ENCODE measurements around the gene PI4KA.

Gene PI4KA

DNA sequence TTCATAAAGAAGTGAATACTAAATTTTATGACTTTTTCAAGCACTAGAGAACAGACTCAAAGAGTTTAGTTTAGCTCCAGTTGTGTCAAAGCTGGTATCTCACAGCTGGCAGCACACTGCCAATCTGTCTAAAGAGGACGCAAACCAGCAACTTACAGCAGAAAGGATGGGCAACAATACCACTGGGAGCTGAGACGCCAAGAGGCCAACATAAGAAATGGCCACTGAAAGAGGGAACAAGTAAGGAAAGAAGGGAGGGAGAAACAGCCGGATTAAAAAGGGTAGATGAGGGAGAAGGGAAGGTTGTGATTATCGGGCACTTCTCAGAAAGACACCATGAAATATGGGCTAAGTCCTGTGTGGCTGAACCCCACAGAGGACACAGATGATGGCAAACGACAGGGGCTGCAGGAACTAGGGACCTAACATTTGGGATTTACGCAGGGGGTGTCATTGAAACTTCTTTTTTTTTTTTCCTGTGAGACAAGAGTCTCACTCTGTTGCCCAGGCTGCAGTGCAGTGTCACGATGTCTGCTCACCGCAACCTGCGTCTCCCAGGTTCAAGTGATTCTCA lies 43.0 kb downstream of the PI4KA start:
- no peak for DNase-seq (ENCODE audit: low read depth)

DNA sequence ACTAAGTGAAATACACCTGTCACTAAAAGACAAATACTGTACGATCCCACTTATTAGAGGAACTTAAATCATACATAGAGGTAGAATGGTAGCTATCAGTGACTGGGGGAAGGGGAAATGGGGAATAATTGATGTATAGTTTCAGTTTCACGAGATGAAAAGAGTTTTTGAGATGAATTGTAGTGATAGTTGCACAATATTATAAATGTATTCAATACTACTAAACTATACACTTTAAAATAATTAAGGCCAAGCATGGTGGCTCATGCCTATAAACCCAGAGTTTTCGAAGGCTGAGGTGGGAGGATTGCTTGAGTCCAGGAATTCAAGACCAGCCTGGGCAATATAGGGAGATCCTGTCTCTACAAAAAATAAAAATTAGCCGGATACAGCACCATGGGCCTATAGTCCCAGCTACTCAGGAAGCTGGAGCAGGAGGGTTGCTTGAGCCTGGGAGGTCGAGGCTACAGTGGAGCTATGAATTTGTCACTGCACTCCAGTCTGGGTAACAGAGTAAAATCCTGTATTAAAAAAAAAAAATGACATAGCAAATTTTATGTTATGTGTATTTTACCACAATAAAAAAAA lies 44.3 kb downstream of the PI4KA start:
- DNase-seq (ENCODE audit: low read depth): no peak

DNA sequence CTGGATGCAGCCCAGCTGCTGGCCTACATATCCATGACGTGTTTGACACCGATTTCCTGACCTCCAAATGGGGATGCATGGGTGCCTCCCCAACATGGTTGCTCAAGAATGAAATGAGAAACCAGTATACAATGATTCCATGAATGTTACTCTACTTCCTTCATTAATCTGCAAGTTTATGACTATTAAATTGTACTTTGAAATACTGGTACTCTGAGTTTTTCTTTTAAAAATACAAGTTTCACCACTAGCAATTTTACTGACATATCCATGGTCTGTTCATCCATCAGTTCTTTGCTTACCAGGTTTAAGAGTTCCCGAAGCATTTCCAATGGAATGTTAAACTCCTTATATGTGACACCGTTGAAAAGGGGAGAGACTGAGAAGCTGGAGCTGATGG lies 45.6 kb downstream of the PI4KA start:
- no peak for DNase-seq (ENCODE audit: low read depth)

DNA sequence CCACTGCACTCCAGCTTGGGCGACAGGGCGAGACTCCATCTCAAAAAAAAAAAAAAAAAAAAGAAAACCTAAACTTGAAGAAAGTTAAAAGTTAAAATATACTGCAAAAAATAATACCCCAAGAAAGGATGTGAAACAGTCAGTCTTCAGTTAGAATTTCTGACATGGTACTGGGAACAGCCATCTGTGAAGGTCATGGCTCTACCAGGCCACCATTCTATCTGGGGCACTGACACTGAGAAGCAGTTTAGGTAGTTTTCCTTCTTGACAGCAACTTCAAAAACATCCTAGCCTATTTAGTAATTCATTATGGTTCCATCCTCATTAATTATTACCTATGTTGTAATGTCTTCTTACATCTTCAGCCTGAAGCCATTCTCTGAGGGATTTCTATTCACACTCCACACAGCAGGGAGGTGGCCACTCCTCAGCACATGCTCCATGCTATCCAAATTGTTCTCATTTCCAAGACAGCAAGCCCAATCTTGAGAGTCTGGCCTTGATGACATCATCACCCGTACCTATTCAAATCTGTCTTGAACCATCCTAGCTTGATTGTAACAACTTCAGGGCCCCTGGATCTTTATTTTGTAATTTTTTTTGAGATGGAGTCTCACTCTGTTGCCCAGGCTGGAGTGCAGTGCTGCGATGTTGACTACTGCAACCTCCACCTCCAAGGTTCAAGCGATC lies 46.5 kb downstream of the PI4KA start:
- DNase-seq (ENCODE audit: low read depth): no peak

DNA sequence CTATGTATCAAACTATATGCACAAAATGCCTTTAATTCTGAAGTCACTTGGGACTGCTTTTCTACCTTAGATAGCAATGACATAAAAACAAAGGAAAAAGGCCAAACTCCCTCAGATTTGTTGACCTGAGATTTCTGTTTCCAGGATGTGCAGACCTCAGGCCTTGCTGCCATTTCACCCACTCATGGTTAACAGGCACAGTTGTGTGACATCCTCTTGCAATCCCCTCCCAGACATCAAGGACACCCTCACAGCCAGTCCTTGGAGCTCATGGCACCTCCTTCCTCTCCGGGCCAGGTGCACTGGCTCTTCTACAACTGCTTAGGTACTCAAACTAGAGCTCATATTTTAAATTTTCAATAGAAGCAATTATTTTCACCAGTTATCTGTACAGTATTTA lies 47.4 kb downstream of the PI4KA start:
- DNase-seq (ENCODE audit: low read depth): no peak

DNA sequence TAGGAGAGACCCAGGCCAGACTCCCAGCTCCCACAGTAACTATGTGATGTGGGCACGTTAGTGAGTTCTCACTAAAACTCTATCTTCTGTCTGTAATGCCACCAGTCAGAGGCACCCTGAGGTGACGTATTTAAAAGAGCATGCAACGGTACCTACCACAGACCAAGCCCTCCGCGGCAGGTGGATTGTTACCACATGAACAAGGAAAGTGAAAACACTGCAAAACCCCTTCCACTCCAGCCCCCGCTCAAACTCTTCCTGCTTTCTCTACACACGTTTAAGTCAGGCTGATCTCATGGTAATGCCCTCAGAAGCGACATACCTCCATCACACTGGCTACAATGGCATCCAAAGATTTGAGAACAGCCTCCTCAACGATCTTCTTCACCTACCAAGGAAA lies 48.0 kb downstream of the PI4KA start:
- no peak for DNase-seq (ENCODE audit: low read depth)

DNA sequence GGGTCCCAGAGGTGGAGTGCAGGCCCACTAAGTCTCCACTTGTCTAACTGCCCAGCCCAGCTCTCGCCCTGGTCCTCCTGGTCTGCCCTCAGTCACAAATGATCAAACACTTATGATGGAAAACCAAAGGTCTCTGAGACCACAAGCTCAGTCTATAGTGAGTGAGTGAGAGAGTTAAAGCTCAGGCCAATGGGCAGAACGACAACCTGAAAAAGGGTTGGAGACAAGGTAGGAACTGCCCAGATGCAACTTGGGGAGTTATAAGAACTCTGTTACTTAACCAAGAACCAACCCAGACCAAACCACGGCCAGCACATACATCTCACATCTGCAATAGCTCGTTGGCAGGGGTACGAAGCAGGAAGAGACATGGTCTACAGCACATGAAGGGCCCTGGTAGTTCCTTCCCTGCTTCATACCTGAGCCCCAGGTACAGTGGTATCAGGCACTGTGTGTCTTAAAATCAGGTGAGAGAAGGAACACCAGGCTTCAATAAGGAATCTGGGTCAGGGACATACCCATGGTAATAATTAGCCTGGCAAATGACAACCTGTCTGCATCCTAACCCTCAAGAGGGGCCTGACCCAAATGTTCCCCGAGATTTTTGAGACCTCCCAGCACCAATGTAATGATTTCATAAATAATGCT lies 48.9 kb downstream of the PI4KA start:
- no peak for DNase-seq (ENCODE audit: low read depth)

DNA sequence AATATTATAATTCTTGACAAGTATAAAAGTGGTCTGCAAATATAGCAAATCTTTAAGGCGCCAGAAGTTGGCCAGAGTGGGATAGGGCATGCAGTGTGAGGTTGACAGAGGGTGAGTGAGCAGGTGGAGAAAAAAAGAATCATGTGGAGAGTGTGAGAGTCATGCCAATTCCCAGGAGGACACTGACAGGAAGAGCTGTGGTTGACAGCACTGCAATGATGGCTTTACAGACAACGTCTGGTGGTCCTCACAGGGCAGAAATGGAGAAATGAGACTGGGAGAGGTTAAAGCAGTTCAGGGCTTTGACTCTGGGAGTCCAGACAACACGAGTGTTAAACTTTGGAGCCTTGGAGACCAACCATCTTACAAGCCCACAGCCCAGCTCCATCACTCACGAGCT lies 49.8 kb downstream of the PI4KA start:
- no peak for DNase-seq (ENCODE audit: low read depth)

DNA sequence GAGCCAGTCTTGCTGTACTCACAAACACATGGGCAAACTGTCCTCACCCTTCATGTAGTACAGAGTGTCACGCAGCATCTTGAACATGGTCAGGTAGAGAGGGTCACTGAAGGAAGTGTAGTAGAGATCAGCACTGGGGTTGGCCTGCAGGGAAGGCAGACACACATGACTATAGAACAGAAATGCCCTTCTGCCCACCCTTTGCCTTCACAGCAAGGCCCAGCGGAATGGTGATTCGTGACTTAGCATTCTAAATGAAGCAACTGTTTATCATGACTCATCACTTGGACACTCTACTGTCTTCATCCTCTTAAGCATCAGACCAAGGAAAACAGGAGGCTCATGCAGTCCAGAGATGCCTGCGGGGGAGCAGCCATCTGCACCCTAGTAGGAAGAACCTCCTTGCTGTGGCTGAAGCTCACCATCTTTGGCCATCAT lies 51.3 kb downstream of the PI4KA start:
- DNase-seq (ENCODE audit: low read depth): no peak

DNA sequence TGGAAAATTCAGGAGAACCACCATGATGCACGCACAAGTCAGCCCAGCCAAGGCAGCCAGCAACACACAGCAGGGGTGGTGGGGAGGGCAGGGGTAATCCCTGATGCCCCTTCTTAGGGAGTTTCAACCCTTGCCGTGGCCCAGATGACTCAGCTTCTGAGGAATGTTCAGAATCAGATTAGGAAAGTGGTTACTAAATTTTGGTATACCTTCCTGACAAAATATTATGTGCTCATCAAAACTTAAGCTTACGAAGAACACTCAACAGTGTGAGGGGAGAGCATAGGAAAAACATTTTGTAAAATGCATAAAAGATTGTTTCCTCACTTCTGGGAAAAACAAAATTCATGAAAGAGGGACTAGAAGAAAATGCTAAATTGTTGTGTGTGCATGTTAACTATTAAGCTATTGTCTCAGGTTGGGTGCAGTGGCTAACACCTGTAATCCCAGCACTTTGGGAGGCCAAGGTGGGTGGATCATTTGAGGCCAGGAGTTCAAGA lies 52.6 kb downstream of the PI4KA start:
- no peak for DNase-seq (ENCODE audit: low read depth)

DNA sequence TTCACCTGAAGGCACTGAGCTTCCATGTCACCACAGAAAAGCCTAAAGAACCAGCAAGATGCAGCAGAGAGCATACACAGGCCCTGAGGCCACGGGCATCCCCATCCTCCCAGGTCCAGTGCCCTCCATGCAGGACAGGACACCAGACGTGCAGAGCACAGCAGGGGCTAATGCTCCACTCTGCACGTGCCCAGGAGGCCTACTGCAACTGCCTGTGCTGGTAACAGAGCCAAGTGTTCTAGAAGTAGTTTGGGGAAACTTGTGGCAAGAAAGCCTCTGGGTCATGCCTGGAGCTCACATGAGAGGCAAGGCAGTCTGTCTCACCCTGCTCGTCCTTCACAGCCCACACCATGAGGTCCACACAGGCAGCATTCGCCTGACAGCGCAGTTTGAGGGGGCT lies 54.0 kb downstream of the PI4KA start:
- DNase-seq (ENCODE audit: low read depth): no peak

DNA sequence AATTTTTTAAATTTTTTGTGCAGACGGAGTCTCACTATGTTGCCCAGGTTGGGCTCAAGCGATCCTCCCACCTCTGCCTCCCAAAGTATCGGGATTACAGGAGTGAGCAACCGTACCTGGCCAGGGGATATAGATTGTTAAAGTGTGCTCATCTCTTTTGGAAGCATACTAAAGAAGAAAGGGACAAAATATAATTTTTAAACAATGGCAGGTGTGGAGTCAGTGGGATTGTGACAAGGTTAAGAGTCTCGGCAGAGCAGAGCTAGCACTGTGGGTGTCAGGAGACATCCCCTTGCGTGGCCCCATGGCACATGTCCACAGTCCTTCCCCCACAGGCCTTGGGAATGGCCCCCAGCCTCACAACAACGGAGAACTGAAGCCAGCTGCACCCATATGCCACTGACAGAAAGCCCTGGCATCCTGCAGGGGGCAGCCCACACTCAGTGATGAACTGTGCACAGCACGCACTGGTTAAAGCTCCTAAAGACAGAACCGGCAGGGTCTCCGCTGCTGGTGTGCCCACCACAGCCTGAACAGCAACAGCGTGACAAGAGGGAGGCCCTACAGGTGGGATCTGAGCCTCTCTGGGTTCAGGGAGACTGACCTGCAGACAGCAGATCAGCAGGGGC lies 54.8 kb downstream of the PI4KA start:
- peak; percentile 22 for DNase-seq (ENCODE audit: low read depth)

DNA sequence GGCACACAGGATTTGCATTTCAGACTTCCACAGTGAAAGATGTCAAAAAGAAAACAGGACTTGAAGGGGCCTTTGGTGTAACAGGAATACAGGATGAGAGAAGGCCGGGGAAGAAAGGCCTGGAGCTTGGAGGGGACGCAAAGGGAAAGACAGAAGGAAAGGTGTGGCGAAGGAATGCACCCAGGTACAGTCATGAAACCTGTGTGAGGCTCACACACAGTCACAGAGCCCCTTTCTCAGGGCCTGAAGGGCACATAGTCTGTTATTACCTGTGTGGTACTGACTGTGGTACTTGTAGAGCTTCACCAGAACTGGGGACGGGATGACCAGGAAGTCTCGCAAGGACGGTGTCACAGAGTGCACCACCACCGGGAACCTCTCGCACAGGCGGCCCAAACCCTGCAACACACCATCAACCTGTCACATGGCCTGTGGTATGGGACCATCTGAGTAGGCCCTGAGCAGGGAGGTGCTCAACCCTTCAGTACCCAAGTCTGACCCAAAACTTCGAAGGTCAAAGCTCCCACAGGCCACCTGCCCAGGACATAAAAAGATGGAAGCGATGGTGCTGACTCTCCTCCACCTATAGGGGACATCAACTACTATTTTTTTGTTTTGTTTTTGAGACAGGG lies 55.6 kb downstream of the PI4KA start:
- no peak for DNase-seq (ENCODE audit: low read depth)

DNA sequence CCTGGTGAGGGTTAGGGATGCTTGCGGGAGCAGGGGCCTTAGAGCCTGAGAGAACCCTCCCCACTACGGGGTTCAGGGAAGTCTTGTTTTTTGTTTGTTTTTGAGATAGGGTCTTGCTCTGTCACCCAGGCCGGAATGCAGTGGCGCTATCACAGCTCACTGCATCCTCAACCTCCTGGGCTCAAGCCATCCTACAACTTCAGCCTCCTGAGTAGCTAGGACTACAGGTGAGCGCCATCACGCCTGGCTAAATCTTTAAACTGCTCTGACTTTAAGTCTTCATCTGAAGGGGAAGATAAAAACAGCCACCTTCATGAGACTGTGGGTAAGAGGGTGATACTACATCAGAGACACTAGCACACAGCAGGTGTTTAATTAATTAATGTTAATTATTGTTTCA lies 56.2 kb downstream of the PI4KA start:
- no peak for DNase-seq (ENCODE audit: low read depth)

DNA sequence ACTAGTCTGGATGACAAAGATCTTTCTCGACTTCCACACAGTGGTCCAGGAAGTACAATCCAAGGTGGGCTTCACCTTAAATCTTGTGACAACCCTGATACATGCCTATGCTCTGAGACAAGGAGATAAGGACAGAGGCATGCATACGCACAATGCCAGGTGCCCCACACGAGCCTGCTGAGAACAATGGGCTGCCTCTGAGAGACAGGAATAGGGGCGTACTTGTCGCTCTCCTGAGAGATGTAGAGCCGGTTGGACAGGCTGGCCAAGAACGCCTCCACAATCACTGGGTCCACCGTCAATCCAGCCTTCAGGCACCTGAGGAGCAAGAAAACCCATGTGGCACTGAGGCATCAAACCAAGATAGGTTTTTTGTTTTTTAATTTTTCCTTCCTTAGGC lies 59.2 kb downstream of the PI4KA start:
- no peak for DNase-seq (ENCODE audit: low read depth)

DNA sequence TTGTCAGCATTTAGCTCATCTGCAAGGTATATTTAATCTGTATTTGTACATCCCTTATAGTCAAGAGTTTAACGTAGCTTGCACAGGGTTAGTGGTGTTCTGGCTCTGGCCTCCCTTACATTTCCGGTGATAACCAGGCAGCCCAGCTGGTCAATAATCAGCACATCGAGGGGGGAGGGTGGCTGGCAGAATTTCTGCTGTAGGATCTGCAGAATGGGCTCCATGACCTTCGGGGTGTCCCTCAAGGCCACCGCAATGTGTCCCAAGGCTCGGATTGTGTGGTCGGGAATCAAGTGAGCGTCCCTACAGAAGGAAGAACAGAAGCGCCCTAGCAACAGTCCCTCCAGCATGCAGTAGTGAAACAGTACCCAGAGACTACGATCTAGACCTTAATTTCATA lies 59.6 kb downstream of the PI4KA start:
- DNase-seq (ENCODE audit: low read depth): no peak

DNA sequence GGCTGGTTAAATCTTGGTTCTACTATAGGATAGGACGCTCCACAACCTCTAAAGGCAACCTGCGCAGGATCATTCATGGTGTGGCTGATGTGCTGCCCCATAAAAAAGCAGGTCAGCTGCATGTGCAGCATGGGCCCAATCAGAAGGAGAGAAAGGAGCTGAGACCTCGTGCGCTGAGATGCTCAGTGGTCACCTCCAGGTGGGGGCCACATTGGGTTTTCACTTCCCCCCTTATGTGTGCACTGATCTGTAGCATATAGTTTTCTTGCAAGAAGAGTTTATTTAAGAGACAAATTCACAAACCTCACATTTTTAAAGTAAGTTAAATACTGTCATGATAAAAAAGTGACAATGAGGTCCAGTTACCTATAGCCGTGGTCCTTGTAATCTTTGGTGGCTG lies 60.4 kb downstream of the PI4KA start:
- no peak for DNase-seq (ENCODE audit: low read depth)

DNA sequence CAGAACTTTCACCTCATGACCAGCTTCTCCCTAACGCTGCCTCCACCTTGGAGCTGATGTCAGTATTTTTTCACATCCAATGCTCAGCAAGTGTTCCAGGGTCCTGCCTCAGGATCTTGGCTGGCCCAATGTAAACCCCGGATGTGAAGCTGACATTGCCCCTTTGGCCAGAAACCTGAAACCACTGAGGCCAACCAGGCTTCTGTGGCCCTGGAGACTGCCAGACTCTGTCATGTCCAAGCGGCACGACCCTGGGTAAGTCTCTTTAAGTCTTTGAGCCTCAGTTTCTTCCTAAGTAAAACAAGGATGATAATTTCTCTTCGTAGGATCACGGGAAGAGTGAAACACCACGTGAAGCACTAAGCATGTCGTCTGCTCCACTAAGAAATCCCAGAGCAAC lies 61.9 kb downstream of the PI4KA start:
- DNase-seq (ENCODE audit: low read depth): no peak

DNA sequence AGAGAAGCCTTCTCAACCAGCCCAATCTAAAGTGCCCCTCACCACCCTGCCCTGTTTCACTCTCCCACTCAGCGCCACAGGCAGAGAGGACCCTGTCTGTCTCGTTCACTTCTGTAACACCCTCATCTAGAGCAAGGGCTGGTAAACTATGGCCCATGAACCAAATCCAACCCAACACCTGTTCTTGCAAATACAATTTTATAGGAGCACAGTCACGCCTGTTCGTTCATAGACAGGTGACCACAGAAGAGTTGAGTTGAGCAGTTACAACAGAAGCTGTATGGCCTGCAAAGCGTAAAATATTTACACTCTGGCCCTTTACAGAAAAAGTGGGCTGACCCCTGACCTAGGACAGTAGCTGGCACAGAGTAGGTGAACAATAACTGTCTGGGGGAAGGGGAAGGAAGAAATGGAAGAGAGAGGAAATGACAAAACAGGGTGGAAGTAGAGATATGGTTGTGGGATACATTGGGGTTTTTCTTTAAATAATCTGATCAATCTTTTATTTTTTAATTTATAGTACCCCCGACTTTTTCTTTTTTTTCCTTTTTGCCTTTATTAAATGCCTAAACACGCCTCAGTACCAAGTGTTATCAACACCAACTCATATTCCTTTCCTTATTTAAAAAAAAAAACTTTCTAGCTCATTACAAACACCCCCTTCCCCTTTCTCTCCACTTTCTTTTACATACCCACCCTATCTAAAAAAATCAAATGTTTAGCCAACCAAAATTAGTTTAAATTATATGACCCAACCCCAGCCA lies 63.8 kb downstream of the PI4KA start:
- DNase-seq (ENCODE audit: low read depth): no peak

DNA sequence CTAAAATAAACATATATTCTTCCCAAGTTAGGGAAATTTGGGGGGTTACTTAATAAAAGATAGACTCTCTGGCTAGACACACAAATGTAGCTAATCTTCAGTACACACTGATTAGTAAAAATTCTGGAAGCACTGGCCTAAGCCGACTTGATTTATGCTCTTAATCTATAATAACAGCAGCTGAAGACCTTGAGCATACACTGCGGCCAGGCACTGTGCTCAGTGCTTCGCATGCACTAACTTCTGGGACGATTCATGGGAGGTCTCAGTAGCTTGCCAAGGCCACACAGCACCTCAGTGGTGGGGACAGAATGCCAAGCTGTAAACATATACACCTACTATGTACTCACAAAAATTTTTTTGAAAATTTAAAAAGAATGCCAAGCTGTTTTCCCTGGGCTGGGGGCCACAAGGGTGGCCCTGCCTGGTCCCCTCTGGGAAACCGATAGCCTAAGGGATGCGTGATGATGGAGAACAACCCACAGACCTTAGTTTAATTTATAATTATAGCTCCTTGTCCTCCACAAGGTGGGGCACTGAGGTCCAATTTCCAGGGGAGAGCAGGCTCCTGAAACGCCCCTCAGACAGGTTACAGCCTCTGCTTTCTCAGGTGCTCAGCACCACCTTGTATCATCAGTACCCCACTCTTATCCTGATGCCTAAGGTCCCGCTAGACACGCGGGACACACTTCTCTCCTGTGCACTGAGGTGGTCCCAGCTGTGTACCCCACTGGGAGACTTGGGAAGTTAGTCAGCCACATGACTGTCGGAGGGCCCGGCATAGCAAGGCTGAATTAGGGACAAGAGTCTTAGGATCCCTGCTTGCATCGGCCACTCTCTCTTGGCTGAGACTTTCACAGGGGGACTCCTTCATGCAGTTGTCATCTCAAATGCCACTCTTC lies 64.6 kb downstream of the PI4KA start:
- DNase-seq (ENCODE audit: low read depth): no peak
